SK-N-SH treated with all-trans-retinoic acid at 6 μM for 48 hours (cell line): ENCODE data around the gene PRPSAP2.
"Not testable (repeated sequence)": the region's sequence is repeated elsewhere in the genome, so short reads cannot be mapped to it uniquely, and the experiment has no call there.

Experiments
- ARNTL ChIP-seq: fragments of 450-650 bp; formaldehyde crosslinking; IDR thresholded peaks from 2 replicates; pipeline ENCODE4 v1.5.0; 2020; ENCODE audit warnings: low read depth, mild to moderate bottlenecking, moderate library complexity, borderline replicate concordance
- BACH2 ChIP-seq: fragments of 250-450 bp; sonication (Bioruptor Pico); IDR thresholded peaks from 2 replicates; pipeline ENCODE4 v1.9.0; 2021; ENCODE audit warnings: mild to moderate bottlenecking, borderline replicate concordance
- ESRRG ChIP-seq: fragments of 250-450 bp; sonication (Bioruptor Pico); IDR thresholded peaks from 2 replicates; pipeline ENCODE4 v1.6.1; 2021; ENCODE audit warnings: mild to moderate bottlenecking
- ISL1 ChIP-seq: fragments of 250-450 bp; sonication (Bioruptor Pico); IDR thresholded peaks from 2 replicates; pipeline ENCODE4 v2.1.2; 2022; ENCODE audit warnings: mild to moderate bottlenecking, moderate library complexity
- OSR1 ChIP-seq: fragments of 250-450 bp; sonication (Bioruptor Pico); IDR thresholded peaks from 2 replicates; pipeline ENCODE4 v1.8.0; 2022; ENCODE audit warnings: moderate library complexity, mild to moderate bottlenecking, inconsistent platforms
- PATZ1 ChIP-seq: fragments of 250-450 bp; sonication (Bioruptor Pico); IDR thresholded peaks from 2 replicates; pipeline ENCODE4 v1.8.0; 2020; ENCODE audit warnings: mild to moderate bottlenecking, moderate library complexity, borderline replicate concordance
- RARB ChIP-seq: fragments of 250-450 bp; sonication (Bioruptor Pico); IDR thresholded peaks from 2 replicates; pipeline ENCODE4 v1.8.0; 2021; ENCODE audit warnings: mild to moderate bottlenecking, moderate library complexity
- TCF4 ChIP-seq: fragments of 250-450 bp; sonication (Bioruptor Pico); IDR thresholded peaks from 2 replicates; pipeline ENCODE4 v1.8.0; 2021; ENCODE audit warnings: mild to moderate bottlenecking, moderate library complexity, borderline replicate concordance
- ZFP3 ChIP-seq: fragments of 250-450 bp; sonication (Bioruptor Pico); IDR thresholded peaks from 2 replicates; pipeline ENCODE4 v1.5.0; 2020; ENCODE audit warnings: mild to moderate bottlenecking, moderate library complexity
- ZFP30 ChIP-seq: fragments of 450-650 bp; formaldehyde crosslinking; IDR thresholded peaks from 2 replicates; pipeline ENCODE4 v1.5.0; 2022; ENCODE audit warnings: mild to moderate bottlenecking, moderate library complexity

- TF ChIP-seq ISL1 (CRISPR knock-in tag); ARNTL (CRISPR knock-in tag); TCF4 (CRISPR knock-in tag); ZFP3 (CRISPR knock-in tag); OSR1 (CRISPR knock-in tag); RARB (CRISPR knock-in tag); BACH2 (CRISPR knock-in tag); ESRRG; ZFP30; PATZ1 (CRISPR knock-in tag): not testable (repeated sequence)
These were observed 36.5 kb upstream of the PRPSAP2 start for GRCh38 chr17:18821430-18821829.
